Suprapubic skin (tissue), 3 donors: ENCODE results near the gene YTHDF1.

Experiments
- POLR2AphosphoS5 ChIP-seq, 3 donors: sonication (generic); formaldehyde crosslinking; IDR thresholded peaks; one replicate each; pipeline ENCODE4 v1.6.1; 2017; ENCODE audit warnings: antibody characterized with exemption in 3 of 3
- TF ChIP-seq, protein P1 (sequence below), 2 donors: fragments of 200-600 bp in 1 of 2; fragments of 450-650 bp in 1 of 2; sonication (generic) in 1 of 2; IDR thresholded peaks; one replicate each; pipeline ENCODE4 v1.5.1; 2016 to 2019; ENCODE audit warnings: antibody characterized with exemption in 2 of 2, mild to moderate bottlenecking in 1 of 2, moderate library complexity in 1 of 2

- no peak for TF ChIP-seq POLR2AphosphoS5 (IDR thresholded peaks at IDR 0.05)
- TF ChIP-seq, protein P1, sequence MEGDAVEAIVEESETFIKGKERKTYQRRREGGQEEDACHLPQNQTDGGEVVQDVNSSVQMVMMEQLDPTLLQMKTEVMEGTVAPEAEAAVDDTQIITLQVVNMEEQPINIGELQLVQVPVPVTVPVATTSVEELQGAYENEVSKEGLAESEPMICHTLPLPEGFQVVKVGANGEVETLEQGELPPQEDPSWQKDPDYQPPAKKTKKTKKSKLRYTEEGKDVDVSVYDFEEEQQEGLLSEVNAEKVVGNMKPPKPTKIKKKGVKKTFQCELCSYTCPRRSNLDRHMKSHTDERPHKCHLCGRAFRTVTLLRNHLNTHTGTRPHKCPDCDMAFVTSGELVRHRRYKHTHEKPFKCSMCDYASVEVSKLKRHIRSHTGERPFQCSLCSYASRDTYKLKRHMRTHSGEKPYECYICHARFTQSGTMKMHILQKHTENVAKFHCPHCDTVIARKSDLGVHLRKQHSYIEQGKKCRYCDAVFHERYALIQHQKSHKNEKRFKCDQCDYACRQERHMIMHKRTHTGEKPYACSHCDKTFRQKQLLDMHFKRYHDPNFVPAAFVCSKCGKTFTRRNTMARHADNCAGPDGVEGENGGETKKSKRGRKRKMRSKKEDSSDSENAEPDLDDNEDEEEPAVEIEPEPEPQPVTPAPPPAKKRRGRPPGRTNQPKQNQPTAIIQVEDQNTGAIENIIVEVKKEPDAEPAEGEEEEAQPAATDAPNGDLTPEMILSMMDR (IDR thresholded peaks at IDR 0.05) = no peak
Measured at GRCh38 chr20:63206878-63207277, 9.1 kb downstream of the YTHDF1 start.
